HG03135 (cell line): Measurements from ENCODE around the gene SUFU.

Experiments used
- ATAC-seq: cut with Tn5 transposase; IDR thresholded peaks from one replicate; pipeline ENCODE4 v1.9.1; 2021; ENCODE audit warnings: mild to moderate bottlenecking, moderate library complexity; ENCODE audit not compliant: unreplicated experiment

Gene SUFU

GRCh38 chr10:102593074-102593803 lies 89.5 kb downstream of the SUFU start:
- ATAC-seq, result no peak

- no peak for ATAC-seq
Observed at GRCh38 chr10:102593804-102594079, 90.0 kb downstream of the SUFU start.

GRCh38 chr10:102595293-102595692 lies 91.5 kb downstream of the SUFU start:
- no peak for ATAC-seq

- ATAC-seq, result no peak
Observed at GRCh38 chr10:102595897-102596296, 92.1 kb downstream of the SUFU start.

GRCh38 chr10:102596506-102596971 lies 92.8 kb downstream of the SUFU start:
- no peak for ATAC-seq

- no peak for ATAC-seq
Observed at GRCh38 chr10:102597131-102597991, 93.6 kb downstream of the SUFU start.

GRCh38 chr10:102598243-102598642 lies 94.5 kb downstream of the SUFU start:
- ATAC-seq, result no peak

- ATAC-seq, result no peak
Observed at GRCh38 chr10:102599565-102600327, 96.0 kb downstream of the SUFU start.

GRCh38 chr10:102600816-102601215 lies 97.0 kb downstream of the SUFU start:
- ATAC-seq, result no peak

- no peak for ATAC-seq
Observed at GRCh38 chr10:102601639-102602038, 97.9 kb downstream of the SUFU start.

- no peak for ATAC-seq
Observed at GRCh38 chr10:102602272-102603045, 98.7 kb downstream of the SUFU start.

GRCh38 chr10:102603946-102604345 lies 100.2 kb downstream of the SUFU start:
- no peak for ATAC-seq

- ATAC-seq, result no peak
Observed at GRCh38 chr10:102604439-102604841, 100.7 kb downstream of the SUFU start.

GRCh38 chr10:102605712-102606111 lies 101.9 kb downstream of the SUFU start:
- ATAC-seq, result no peak

- ATAC-seq, result no peak
Observed at GRCh38 chr10:102608487-102608886, 104.7 kb downstream of the SUFU start.

GRCh38 chr10:102610441-102610887 lies 106.7 kb downstream of the SUFU start:
- no peak for ATAC-seq

GRCh38 chr10:102611514-102612087 lies 107.8 kb downstream of the SUFU start:
- no peak for ATAC-seq

- no peak for ATAC-seq
Observed at GRCh38 chr10:102612964-102613275, 109.1 kb downstream of the SUFU start.

GRCh38 chr10:102613286-102613685 lies 109.5 kb downstream of the SUFU start:
- no peak for ATAC-seq

GRCh38 chr10:102613785-102614184 lies 110.0 kb downstream of the SUFU start:
- ATAC-seq, result no peak
